NOMO-1 (cell line): Measurements from ENCODE around the gene HRC.

Experiments
- DNase-seq, 2 experiments: peaks; one replicate each; lab custom pipeline; 2025; ENCODE audit not compliant: unreplicated experiment in 2 of 2; lab: John Stamatoyannopoulos, UW

The HRC gene

GRCh38 chr19:49117677-49118564, 37.3 kb downstream of the HRC start:
- DNase-seq, result no peak

DNA sequence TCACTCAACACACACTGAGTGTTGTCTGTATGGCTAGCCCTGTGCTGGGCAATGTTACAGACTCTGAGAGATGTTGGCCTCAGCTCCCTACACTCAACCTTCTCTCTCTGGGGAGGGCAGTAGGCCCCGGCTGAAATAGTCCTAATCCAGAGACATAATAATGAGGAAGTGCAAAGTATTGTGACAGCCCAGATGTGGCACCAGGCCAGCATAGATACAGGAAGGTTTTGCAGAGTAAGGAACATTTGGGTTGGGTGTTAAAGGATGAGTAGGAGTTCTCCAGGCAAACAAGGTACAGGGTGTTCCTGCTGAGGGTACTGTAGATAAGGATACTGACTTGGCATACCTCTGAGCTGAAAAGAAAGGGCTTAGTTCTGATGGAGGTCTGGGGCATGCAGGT, 38.7 kb downstream of the HRC start:
- peak; percentile 45 to 61 for DNase-seq

GRCh38 chr19:49114630-49115363, 40.4 kb downstream of the HRC start:
- DNase-seq, result peak in 1 of 2 experiments; percentile 6

DNA sequence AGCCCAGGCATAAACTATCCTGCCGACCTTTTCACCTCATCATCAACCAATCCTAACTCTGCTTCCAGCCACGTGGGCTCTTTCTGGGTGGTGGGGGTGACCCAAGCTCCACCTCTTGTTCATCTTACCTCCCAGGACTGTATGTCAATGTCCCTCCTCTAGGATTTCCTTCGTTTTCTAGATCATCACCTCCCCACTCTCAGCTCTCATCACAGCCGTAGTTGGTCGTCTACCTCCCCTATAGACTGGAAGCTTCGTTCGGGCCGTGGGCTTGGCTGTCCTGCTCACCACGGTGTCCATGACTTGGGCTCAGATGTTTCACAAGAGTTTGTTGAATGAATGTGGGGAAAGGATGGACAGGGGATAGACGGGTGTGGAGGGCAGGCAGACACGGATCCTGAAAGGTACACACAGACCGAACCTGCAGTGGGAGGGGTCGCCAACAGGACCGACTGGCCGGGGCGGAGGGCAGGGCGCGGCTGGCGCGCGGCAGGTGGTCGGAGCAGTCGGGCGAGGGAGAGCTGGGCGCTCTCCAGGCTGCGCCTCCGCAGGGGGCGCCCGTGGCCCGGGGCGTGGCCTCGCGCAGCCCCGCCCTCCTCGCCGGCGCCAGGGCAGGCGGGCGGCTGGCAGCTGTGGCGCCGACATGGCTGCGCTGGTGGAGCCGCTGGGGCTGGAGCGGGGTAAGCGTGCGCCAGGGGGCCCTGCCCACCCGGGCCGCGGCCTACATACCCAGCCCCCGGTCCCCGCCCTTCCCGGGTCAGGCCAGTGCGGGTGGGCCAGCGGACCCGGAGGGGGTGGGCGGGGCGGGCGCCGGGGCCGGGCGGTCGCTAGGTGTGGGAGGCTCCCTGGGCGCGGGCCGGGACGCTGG, 41.2 kb downstream of the HRC start, which contains the start of gene LIN7B:
TSS of gene LIN7B (plus strand) at position 609 of the 868 bp plus-strand sequence. CDS start at position 644, 35 bp downstream.
- DNase-seq, result peak; percentile 38 to 78

- no peak for DNase-seq
These were observed 43.8 kb downstream of the HRC start for GRCh38 chr19:49111218-49111998.

GRCh38 chr19:49110567-49110966, 44.6 kb downstream of the HRC start:
- DNase-seq, result no peak

DNA sequence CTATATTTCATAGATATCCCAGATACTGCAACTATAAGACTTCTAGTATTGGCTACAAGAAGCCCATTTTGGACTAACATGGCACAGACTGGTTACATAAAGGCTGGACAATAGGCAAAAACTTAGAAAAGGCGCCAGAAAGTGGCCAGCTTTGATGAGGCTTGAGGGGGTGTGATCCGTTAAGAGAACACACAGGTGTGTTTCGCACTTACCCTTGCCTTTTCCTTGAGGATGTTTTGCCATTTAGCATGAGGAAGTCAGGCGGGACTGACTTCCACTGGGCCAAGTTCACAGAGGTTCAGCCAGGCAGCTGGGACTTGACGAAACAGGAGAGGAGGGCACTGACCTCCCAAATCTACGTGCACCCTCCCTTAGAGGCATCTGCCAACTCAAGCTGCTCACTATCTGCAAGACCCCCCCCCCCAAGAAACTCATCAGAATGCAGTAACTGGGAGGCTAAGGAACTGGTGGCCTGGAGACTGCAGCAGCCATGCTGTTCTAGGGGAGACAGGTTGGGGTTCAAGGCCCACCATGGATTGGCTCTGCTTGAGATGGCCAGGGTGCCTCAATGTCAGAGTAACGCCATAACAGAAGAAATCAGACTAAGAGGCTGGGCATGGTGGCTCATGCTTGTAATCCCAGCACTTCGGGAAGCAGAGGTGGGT, 45.5 kb downstream of the HRC start:
- DNase-seq, result no peak

DNA sequence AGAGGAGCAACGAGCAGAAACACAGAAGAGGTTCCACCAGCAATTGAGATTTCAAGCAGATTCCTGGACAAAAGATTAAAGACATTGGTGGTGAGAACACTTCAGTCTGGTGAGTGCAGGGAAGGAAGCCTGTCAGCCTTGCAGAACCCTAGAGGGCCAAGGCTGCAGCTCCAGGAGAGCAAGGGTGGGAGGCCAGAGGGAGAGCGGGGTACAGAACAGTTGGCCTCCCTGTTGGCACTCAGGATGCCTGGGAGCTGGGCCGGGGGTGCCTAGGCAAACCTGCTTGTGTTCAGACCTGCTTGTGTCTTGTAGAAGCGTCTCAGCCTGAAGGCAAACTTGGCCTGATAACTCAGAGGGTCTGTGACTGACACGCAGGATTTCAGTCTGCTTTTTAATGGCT, 46.1 kb downstream of the HRC start:
- DNase-seq, result no peak

DNA sequence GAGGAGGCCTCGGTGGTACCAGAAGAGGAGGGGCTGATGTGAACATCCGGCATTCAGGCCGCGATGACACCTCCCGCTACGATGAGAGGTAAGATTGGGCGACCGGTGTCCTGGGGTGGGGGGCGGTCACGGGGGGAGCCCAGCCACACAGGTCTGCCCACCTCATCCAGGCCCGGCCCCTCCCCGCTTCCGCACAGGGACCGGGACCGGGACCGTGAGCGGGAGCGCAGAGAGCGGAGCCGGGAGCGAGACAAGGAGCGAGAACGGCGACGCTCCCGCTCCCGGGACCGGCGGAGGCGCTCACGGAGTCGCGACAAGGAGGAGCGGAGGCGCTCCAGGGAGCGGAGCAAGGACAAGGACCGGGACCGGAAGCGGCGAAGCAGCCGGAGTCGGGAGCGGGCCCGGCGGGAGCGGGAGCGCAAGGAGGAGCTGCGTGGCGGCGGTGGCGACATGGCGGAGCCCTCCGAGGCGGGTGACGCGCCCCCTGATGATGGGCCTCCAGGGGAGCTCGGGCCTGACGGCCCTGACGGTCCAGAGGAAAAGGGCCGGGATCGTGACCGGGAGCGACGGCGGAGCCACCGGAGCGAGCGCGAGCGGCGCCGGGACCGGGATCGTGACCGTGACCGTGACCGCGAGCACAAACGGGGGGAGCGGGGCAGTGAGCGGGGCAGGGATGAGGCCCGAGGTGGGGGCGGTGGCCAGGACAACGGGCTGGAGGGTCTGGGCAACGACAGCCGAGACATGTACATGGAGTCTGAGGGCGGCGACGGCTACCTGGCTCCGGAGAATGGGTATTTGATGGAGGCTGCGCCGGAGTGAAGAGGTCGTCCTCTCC, 47.4 kb downstream of the HRC start:
- no peak for DNase-seq

- peak; percentile 21 to 27 for DNase-seq
These were observed 48.5 kb downstream of the HRC start for GRCh38 chr19:49106648-49107135.

- DNase-seq, result no peak
These were observed 50.8 kb downstream of the HRC start for GRCh38 chr19:49104229-49104864.

- no peak for DNase-seq
These were observed 51.7 kb downstream of the HRC start for GRCh38 chr19:49103331-49104085.

- no peak for DNase-seq
These were observed 52.9 kb downstream of the HRC start for GRCh38 chr19:49102303-49102702.
